ENCODE data around the gene CFD.
"Not testable (repeated sequence)": the region's sequence is repeated elsewhere in the genome, so short reads cannot be mapped to it uniquely, and the experiment has no call there.

The CFD gene

GRCh38 chr19:852136-853013 is 7.1 kb upstream of the CFD start, which contains the start of gene ELANE:
Gene ELANE (plus strand): TSS chr19:852303. CDS start chr19:852329, 26 bp downstream.
- DNase-seq (ENCODE audit: low read depth, low spot score), result no peak

- no peak for DNase-seq (ENCODE audit: low read depth, low spot score)
Observed at GRCh38 chr19:853014-853585, 6.4 kb upstream of the CFD start.

GRCh38 chr19:853614-854220 is 5.7 kb upstream of the CFD start:
- not testable (repeated sequence) for DNase-seq (ENCODE audit: low read depth, low spot score)

GRCh38 chr19:854549-854948 is 4.9 kb upstream of the CFD start:
- DNase-seq (ENCODE audit: low read depth, low spot score), result no peak

- DNase-seq (ENCODE audit: low read depth, low spot score), result no peak
Observed at GRCh38 chr19:855142-855541, 4.3 kb upstream of the CFD start.

- DNase-seq (ENCODE audit: low read depth, low spot score), result no peak
Observed at GRCh38 chr19:855566-856120, 3.8 kb upstream of the CFD start.

- no peak for DNase-seq (ENCODE audit: low read depth, low spot score)
Observed at GRCh38 chr19:858284-858683, 1.2 kb upstream of the CFD start.

GRCh38 chr19:861141-861755 is 1.8 kb downstream of the CFD start:
- no peak for DNase-seq (ENCODE audit: low read depth, low spot score)

- DNase-seq (ENCODE audit: low read depth, low spot score), result no peak
Observed at GRCh38 chr19:861756-862580, 2.5 kb downstream of the CFD start.

- DNase-seq (ENCODE audit: low read depth, low spot score), result peak; percentile 59
Observed at GRCh38 chr19:862581-863314, 3.3 kb downstream of the CFD start.

- DNase-seq (ENCODE audit: low read depth, low spot score), result no peak
Observed at GRCh38 chr19:863315-863620, 3.8 kb downstream of the CFD start.

GRCh38 chr19:866769-867300 is 7.4 kb downstream of the CFD start:
- no peak for DNase-seq (ENCODE audit: low read depth, low spot score)

- no peak for DNase-seq (ENCODE audit: low read depth, low spot score)
Observed at GRCh38 chr19:867301-867793, 7.9 kb downstream of the CFD start.

GRCh38 chr19:867855-868457 is 8.5 kb downstream of the CFD start:
- no peak for DNase-seq (ENCODE audit: low read depth, low spot score)

- no peak for DNase-seq (ENCODE audit: low read depth, low spot score)
Observed at GRCh38 chr19:868458-869244, 9.2 kb downstream of the CFD start.

- DNase-seq (ENCODE audit: low read depth, low spot score), result no peak
Observed at GRCh38 chr19:869245-870177, 10.0 kb downstream of the CFD start.

- no peak for DNase-seq (ENCODE audit: low read depth, low spot score)
Observed at GRCh38 chr19:870314-870713, 10.8 kb downstream of the CFD start.

GRCh38 chr19:870963-871401 is 11.5 kb downstream of the CFD start:
- DNase-seq (ENCODE audit: low read depth, low spot score), result no peak
